GM21576 (cell line): Measurements from ENCODE around the gene AIRE.

Experiments used
- ATAC-seq: cut with Tn5 transposase; IDR thresholded peaks from one replicate; pipeline ENCODE4 v1.9.1; 2021; ENCODE audit warnings: mild to moderate bottlenecking, moderate library complexity; ENCODE audit not compliant: unreplicated experiment

AIRE gene

DNA sequence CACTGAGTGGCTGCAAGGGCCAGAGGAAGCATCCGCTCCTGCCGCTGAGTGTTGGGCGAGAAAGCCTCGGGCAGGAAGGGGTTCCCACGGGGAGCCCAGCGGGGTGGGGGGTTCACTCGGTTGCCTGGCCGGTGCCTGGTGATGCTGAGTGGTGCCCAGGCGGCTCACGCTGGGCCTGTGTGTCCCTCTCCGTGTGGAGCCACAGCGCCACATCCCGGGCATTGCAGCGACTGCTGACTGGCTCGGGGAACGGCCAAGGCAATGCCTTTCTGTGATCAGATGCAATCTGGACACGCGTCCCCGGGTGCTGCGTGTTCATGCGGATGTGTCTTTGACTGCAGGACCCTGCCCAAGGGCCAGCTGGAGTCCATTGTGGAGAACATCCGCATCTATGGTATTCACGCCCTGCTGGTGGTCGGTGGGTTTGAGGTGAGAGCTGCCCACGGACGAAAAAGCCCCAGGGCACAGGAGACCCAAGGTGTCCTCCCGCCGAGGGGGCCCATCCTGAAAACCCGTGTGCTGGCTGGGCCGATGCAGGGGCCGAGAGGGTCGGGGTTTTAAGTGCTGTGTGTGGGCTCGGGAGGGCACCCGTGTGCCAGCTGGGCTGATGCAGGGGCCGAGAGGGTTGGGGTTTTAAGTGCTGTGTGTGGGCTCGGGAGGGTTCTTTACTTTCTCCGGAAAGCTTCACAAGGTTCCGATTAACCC lies 37.1 kb downstream of the AIRE start:
- ATAC-seq = no peak

DNA sequence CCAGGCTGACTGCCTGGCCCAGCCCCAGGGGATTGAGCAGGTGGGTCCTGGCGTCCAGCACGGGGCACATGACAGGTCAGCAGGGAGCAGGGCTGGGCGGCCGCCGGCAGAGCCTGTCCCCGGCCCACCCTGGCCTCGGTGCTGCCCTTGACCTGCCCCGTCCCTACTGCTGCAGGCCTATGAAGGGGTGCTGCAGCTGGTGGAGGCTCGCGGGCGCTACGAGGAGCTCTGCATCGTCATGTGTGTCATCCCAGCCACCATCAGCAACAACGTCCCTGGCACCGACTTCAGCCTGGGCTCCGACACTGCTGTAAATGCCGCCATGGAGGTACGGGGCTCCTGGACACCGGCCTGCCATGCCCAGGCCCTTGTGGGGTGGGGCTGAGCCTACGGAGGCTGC lies 37.9 kb downstream of the AIRE start:
- ATAC-seq = no peak

DNA sequence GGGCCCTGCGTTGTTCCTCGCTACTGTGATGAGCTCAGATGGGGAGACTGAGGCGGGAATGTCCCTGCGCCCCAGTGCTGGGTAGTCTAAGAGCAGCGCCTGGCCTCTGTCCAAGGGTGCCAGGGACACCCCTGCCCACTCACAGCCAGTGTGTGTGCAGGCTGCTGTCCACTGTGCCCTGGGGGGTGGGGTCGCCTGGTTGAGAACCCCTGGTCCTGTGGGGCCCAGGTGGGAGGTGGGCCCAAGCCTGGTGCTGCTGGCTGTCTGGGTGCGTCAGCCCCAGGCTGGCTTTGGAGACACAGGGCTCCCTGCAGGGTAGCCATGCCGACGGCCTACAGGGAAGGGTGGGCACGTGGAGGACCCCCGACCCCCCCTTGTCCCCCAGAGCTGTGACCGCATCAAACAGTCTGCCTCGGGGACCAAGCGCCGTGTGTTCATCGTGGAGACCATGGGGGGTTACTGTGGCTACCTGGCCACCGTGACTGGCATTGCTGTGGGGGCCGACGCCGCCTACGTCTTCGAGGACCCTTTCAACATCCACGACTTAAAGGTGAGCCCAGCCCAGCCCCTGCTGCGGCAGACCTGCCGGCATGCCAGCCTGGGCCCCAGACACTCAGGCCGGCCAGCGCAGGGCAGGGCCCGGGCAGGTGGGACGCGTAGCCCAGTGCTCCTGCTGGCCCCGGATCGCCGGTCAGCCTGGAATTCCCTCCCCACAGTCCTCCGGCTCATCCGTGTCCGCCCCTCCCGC lies 38.6 kb downstream of the AIRE start:
- no peak for ATAC-seq

DNA sequence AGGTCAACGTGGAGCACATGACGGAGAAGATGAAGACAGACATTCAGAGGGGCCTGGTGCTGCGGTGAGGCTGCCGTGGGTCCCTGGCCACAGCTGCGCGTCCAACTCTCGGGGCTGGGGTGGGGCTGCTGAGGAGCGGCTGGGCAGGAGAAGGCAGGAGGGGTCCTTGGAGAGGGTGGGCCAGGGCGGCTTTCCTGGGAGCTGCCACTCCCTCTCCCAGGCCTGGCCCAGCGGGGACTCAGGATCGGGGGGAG lies 39.1 kb downstream of the AIRE start:
- no peak for ATAC-seq

DNA sequence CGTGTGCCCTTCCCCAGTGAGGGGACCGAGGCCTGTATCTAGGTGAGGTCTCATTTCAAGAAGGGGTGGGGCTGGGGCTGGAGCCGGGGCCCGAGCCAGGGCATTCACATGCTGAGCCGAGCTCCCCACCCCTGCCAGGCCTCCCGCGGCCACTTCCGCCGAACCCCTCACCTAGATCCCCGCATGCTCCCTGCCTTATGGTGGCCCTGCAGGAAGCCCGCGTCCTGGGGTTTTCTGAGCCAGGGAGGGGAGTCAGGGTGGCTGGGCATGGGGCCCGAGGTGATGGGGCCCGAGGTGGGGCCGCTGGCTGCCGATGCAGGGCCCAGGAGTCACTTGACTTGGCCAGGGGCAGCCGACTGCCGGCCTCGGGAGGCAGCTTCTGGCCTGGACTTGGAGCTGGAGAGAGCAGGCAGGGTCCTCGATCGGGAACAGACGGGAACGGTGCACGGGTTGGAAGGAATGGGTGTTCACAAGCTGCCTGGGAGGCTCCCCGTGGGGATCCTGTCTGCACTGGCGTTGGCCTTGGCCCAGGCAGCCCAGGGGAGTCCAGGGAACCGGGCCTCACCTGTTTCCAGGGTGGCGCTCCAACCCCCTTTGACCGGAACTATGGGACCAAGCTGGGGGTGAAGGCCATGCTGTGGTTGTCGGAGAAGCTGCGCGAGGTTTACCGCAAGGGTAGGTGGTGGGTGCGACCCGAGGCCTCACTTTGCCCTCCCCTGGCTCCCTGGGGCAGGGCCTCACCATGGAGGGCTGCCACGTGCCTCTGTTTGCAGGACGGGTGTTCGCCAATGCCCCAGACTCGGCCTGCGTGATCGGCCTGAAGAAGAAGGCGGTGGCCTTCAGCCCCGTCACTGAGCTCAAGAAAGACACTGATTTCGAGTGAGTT lies 40.0 kb downstream of the AIRE start:
- no peak for ATAC-seq

DNA sequence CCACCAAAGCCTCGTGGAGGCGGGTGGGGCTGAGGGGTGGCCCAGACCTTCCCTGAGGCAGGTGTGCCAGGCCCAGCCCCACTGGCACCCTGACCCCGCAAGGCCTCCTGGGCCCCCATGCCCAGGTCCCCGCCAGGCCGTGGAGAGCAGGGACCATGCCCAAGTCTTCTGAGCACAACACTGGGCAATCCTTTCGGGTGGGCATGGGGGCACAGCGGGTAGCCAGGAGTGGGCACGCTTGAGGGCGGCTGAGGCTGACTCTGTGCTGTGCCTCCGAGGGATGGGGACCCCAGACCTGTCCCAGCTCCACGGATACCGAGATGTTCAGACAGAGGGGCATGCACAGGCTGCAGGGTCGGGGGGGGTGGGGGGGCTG lies 40.6 kb downstream of the AIRE start:
- ATAC-seq = no peak

DNA sequence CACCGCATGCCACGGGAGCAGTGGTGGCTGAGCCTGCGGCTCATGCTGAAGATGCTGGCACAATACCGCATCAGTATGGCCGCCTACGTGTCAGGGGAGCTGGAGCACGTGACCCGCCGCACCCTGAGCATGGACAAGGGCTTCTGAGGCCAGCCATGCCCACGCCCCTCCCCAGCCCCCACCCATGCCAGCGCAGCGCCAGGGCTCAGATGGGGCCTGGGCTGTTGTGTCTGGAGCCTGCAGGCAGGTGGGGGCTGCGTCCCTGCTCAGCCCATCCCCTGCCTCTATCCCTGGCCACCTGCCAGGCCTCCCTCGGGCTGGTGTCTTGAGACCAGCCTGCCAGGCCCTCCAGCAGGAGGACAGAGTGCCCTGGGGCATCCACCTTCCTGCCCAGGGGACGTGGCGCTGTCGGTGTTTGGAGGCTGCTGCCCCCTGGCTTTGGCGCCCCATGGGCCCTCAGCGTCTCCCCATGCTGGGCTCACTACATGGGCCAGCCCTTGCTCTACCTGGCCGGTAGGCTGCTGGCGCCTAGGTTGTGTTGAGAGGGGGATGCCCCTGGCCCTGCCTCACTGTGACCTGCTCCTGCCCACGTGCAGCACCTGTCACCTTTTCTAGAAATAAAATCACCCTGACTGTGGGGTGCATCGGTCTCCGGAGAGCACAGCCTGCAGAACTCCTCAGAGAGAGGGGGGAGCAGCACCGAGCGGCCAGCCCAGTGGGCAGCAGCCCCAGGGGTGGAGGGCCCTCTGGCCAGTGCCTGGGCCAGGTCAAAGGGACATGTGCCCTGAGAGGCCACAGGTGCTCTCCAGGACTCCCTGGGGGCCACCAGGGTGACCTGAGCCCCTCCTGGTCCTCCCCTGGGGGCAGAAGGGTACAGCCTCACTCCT lies 41.3 kb downstream of the AIRE start:
- ATAC-seq = no peak

DNA sequence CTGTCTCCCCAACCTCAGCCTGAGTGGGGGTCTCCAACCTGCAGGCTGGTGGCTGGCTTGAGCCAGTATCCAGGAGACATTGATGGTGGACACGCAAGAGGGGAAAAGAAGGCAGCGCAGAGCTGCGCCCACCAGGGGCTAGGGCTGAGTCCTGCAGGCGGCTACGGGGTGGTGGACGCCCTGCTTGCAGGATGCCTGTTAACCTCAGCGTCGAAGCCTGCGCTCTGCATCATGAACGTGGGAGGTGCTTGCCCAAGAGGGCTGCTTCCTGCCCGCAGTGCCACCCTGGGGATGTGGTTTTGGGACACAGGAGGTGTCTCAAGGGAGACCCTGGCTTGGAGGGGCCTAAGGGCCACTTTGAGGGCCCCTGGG lies 41.9 kb downstream of the AIRE start:
- ATAC-seq = no peak

DNA sequence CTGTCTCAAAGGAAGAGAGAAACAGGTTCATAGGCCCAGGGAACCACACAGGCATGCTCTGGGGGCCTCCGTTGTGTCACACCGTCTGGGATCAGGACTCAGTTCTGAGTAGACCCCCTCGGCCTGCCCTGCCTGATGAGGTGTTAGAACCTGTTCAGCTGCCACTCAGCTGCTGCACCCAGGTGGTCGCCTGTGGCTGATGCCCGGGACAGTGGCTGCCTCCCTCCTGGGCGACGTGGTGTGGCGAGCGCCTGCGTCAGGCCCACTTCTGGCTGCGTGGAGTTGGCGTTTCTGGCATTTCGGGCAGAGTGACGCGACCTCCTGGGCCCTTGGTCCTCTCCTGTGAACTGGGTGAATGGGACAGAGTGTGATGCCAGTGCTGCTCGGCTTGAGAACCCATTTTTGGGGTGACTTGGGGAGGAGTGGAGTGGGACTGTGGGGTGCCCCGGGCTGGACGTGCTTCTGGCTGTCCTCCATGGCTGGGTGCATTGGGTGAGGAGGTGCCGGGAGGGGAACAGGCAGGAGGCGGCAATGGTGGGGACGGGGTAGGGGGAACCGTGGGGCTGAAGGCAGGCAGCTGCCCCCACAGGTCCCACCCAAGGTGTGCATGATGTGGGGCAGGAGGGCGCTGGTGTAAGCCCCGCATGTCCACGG lies 42.7 kb downstream of the AIRE start:
- no peak for ATAC-seq

DNA sequence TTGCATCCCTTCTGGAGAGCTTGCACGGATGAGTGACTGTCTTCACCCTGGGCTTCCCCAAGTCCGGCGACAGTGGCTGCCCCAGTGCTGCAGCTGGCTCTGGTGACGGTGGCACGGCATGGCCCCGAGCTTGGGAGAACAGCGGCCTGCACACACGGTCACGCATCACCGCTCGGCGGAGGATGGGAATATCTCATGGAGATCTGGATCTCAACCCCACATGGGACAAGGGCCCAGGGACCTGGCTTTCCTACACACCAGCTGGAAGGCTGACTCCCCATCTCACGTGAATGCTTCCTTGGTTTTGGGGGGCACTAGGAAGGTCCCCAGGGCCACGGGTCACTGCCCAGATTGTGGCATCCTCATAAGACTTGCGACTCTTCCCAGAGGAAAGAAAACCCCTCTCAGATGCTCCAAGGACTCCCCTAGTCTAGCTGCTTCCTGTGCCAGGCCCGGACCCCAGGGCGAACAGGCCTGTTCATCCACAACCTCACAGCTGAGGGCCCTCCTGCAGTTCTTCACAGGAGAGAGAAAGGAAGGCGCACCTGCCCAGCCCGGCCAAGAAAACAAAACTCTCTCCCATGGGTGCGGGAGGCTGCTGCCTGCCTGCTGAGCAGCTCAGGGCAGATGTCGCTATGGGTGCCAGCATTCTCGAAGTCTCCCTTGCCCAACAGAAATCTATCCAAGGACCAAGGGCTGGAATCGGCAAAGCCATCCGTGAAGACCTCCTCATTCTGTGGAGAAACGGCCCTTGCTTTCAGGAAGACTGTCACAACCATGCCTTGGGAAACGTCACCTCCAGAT lies 43.6 kb downstream of the AIRE start:
- ATAC-seq = no peak

DNA sequence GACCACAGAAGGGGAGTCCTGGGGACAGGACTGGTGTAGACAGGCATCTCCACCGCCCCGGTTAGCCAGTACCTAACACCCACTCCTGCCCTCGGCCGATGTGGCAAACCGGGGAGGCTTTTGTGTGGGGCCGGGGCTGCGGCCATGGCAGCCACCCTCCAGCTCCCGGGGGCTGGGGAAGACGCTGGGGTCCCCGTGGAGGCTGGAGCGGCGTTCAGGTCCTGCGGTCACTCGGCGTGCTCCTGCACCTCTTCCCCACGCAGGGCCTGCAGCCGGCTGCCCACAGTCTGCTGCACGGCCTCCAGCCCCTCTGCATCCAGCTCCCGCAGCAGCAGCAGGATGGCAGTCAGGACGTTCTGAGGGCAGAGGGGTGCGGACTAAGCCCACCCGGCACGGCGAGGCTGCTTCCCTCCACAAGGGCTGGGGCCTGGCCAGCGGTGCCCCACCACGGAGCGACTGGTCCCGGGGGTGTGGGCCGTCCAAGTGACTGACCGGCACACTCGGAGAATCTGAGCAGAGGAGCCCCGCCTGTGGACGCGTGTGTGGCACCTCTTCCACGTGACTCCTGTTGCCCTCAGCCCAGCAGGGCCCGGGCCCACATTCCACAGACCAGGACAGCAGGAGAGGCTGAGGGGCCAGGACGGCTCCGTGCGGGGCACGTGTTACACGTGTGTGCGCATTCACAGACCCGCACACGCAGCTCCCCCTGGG lies 44.5 kb downstream of the AIRE start:
- ATAC-seq = no peak

DNA sequence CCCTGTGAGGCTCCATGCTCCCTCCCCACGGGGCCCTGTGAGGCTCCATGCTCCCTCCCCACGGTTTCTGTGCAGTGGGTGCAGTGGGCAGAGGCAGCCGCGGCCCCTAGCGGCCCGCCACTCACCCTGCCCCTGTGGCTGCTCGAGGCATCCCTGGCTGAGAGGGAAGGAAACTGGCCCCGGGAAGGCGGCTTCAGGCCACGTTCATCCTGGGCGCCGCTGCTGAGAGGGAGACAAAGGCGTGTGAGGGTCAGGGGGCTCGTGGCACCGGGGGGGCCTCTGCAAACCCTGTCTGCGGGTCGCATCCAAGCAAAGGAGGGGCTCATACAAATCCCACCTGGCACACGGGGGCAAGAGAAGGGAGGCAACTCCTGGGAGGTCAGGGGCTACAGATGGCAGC lies 45.0 kb downstream of the AIRE start:
- no peak for ATAC-seq

DNA sequence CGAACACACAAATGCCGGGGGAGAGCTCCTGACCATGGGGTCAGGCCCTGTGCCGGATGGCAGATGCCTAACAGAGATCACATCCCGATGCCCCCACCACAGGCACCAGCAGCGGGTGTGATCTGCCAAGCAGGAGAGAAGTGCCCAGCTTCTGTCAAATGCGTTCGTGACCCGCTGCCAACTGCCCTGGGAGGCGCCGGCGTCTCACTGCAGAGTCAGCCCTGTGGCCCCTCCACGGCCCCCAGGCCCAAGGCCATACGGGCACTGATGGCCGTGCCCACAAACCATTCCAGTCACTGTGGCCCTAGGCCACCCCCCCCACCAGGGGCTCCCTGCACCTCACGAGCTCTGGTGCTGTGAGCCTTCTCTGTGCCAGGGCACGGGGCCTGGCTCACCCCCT lies 45.5 kb downstream of the AIRE start:
- no peak for ATAC-seq

DNA sequence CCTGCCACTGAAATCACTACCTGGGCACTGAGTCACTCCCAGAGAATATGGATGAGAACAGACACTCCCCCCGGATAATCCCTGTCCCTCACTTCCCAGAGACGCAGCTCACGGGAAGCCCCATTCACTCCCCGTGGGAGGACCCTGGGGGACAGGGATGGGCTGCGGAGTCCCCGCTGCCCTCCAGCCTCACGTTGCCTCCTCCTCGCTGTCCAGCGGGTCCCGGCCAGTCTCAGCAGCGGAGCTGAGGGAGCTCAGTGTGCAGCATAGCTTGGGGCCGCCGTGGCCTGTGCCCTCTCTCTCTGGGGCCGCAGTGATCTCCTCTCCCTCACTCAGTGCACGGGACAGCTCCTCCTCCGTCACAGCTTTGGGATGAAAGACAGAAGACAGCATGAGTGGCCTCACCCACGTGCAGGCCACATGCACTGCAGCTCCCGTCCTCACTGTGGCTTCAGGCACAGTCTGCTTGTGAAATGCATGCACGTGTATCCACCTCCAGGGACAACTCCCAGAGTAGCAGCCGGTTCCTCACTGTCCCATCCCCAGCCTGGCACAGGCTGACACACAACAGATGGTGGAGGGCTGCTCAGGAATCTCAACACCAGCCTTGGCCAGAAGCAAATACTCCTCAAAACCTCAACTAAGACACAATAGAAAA lies 46.1 kb downstream of the AIRE start:
- ATAC-seq = no peak

DNA sequence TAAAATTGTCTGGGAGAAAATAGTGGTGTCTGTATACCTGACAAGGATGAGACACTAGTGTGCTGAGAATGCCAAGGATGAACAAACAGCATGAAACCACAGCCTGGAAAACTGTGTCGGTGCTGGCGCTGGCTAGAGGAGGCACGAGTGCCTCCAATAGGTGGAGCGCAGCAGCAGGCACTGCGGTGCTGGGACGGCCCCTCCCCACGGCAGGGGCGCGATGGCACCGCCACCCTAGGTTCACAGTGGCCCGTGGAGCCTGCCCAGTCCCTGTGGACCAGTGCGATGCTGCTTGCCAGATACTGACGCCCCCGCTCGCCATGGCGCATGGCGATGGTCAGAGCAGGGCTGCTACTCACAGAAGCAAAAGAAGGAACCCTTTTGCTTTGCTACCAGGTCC lies 46.7 kb downstream of the AIRE start:
- ATAC-seq = no peak

DNA sequence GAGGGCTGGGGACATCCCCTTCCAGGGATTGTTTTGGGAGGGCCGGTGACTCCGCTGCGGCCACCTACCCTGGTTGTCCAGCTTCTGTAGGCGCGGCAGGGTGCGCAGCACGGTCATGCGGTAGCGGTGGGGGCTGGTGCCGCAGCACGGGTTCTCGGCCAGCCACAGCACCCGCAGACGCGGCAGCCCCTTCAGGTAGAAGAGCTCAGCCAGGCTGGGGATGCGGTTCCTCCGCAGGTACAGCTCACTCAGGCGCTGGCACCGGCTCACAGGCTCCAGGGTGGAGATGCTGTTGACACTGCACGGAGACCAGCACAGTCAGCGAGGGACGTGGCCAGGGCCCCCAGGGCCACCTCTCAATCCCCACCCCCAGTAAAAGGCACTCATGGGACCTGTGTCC lies 47.3 kb downstream of the AIRE start:
- no peak for ATAC-seq

DNA sequence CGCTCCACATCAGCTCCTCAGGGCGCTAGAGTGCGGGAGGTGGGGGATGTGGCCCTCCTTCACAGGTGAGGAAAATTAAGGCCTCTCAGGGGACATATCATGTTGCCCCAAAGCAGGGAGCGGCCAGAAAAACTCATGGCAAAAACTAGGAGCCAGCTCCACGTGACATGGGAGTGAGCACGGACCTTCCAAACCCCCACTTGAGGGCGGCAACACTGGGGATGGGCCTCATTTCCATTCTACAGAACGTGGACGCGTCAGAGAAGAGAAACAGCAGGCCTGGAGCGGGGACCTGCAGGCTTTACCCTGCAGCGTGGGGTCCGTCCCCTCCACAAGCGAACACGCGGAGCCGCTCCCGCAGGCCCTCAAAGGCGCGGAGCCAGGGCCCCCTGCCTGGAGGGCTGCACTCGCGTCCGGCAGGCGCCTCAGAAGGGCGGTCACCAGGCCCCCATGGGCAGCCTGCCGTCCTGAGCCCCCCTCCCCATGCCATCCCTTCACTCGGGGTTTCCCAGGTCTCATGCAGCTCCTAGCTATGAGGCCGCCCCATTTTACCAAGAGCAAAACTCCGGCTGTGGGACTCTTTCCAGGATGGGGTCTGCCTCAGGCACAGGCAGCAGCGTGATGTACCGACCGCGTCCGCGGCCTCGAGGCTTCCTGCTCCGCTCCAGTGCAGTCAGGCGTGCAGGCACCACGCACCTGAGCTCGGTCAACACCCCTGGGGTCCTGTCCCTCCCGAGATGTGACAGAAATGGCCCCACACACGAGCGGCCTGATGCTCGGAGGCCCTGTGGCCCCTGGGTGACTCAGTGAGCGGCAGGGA lies 48.0 kb downstream of the AIRE start:
- ATAC-seq = no peak
